PC-9 (cell line): ENCODE data around the gene ATP8A1.

Source experiments
- CTCF ChIP-seq: fragments of 200-600 bp; sonication (generic); conservative IDR thresholded peaks from 2 replicates; pipeline ENCODE4 v1.6.1; 2017; ENCODE audit warnings: mixed run types, antibody characterized with exemption, mild to moderate bottlenecking, moderate library complexity
- EZH2 ChIP-seq: fragments of 200-600 bp; sonication (generic); IDR thresholded peaks from 2 replicates; pipeline ENCODE4 v1.8.0; 2017; ENCODE audit warnings: antibody characterized with exemption, low read depth

- TF ChIP-seq CTCF: no peak
- no peak for TF ChIP-seq EZH2
Observed at GRCh38 chr4:42654631-42655268, 2.2 kb downstream of the ATP8A1 start.
